ENCODE measurements around the gene UHRF1.
"Not testable (repeated sequence)": the region's sequence is repeated elsewhere in the genome, so short reads cannot be mapped to it uniquely, and the experiment has no call there.

Gene UHRF1

DNA sequence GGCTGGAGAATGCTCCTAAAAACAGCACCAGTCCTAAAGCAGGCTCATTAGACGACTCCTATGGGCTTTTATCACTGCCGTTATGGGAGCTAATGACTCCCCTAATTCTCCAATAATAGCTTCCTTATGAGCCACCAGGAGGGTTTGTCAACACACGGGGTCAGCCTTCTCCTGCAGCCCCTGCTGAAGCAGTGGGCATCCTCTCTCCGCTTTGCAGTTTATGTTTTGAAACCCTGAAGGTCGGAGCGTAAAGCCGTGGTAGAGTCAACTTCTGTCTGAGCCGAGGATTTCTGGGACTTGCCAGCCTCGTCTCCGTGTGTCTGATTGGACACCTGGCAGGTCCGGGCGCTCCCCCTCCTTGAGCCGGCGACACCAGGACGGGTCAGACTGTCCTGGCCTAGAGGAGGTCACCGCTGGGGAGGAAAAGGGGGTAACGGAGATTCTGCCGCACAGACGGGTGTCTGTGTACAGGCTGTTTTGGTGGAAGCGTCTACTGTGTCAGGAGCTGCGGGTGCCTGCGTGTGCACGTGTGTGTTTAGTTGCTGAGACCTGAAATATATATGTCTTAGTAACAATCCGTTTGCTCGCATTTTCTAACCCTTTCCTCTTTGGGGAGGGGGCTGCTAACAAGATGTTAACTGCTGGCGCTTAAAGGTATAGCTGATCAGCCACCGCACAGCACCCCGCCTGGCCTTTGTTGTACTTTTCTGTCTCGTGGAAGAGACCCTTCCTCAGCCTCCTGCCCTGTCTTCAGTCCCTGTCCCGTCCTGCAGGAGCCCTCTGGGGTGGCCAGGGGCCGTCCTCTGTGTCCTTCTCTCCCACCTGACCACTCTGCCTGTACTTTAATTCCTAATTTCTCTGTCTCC, 61.5 kb downstream of the UHRF1 start:
- ATAC-seq: no peak
- Mint-ChIP-seq H3K9me3 (no peaks in the 10 kb centered on the region), H3K4me3 (peak overlapping the region; percentile 91), H3K27ac (peak overlapping the region; percentile 82), H3K36me3 (peaks cover 16% of the 10 kb centered on the region), H3K4me1 (peaks cover 54% of the 10 kb centered on the region), H3K27me3 (no peaks in the 10 kb centered on the region)

DNA sequence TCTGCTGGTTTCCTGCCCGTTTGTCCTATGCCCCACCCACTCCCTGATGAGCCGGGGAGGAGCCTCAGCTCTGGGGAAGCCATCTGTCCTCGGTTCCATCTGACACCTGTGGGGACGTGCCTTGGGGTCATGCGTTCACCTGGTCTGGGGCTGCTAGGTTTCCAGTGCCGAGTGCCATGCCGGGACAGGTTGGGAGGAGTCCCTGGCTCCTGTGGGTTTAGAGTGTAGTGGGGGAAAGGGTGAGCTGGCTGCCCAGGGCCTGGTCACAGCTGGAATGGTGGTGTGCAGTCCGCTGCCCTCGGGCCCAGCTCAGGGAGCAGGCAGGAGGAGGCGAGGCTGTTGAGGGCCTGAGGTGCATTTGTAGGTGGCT, 62.1 kb downstream of the UHRF1 start:
- no peak for ATAC-seq
- H3K36me3 Mint-ChIP-seq: peaks cover 20% of the 10 kb centered on the region
- no peaks in the 10 kb centered on the region for H3K9me3 Mint-ChIP-seq
- H3K4me1 Mint-ChIP-seq: peaks cover 59% of the 10 kb centered on the region
- no peaks in the 10 kb centered on the region for H3K27me3 Mint-ChIP-seq
- peak overlapping the region; percentile 82 for H3K27ac Mint-ChIP-seq
- peak overlapping the region; percentile 55 for H3K4me3 Mint-ChIP-seq

DNA sequence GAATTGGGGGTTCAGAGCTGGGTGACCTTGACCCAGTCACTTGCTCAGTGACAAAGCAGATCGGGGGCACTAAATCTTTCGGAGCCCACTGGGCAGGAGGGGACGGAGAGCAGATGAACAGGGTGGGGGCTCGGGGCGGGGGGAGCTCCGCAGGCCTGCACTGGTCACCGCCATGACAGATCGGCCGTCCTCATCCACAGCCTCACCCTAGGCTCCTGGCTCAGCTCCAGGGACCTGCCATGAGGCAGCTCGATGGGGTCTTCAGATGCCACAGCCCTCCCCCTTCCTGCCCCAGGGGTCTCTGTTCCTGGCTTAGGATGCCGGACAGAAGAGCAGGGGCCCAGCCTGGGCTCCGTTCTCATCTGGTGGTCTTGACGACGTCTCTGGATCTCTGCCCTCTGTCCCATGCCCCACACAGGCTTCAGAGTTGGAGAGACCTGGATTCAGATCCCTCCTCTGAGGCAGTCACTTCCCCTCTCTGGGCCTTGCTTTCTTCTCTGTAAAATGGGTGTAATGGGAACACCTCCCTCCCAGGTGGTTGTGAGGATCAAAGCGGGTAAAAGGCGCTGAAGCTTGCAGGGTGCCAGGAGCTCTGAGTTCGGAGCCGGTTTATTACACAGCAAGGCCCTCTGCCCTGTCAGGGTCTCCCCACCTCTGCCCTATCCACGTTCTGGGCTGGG, 62.7 kb downstream of the UHRF1 start:
- no peak for ATAC-seq
- no peaks in the 10 kb centered on the region for H3K9me3 Mint-ChIP-seq
- H3K36me3 Mint-ChIP-seq: peaks cover 25% of the 10 kb centered on the region
- peak overlapping the region; percentile 48 for H3K4me3 Mint-ChIP-seq
- peaks cover 64% of the 10 kb centered on the region for H3K4me1 Mint-ChIP-seq
- peak overlapping the region; percentile 82 for H3K27ac Mint-ChIP-seq
- H3K27me3 Mint-ChIP-seq: no peaks in the 10 kb centered on the region

- H3K4me3 Mint-ChIP-seq: no peak overlapping the region
- no peak overlapping the region for H3K27ac Mint-ChIP-seq
- H3K4me1 Mint-ChIP-seq: peaks cover 71% of the 10 kb centered on the region
These were observed 63.4 kb downstream of the UHRF1 start for GRCh38 chr19:4972509-4973230.

DNA sequence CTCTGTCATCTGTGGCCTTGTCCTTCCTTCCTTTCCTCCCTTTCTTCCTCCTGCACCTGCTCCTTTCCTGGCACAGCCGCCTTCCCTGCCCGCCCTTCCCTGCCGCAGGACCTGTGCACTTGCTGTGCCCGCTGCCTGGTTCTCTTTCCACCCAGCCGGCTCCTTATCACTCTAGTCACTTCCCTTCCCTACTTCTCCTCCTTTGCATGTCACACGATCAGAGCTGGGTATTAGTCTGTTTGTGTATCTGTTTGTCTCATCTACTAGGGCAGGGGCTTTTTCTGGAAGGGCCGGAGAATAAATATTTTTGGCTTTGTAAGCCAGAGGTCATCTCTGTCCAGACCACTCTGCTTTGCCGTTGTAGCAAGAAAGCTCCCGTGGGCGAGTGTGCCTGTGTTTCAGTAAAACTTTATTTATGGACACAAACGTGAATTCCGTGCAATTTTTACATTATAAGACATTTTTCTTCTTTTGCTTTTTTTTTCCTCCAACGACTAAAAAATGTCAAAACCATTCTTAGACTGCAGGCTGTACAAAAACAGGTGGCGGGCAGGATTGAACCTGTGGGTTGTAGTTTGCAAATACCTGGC, 65.7 kb downstream of the UHRF1 start:
- ATAC-seq: no peak
- Mint-ChIP-seq H3K27ac (no peak overlapping the region), H3K9me3 (no peaks in the 10 kb centered on the region), H3K4me1 (peaks cover 80% of the 10 kb centered on the region), H3K36me3 (peaks cover 37% of the 10 kb centered on the region), H3K27me3 (no peaks in the 10 kb centered on the region), H3K4me3 (no peak overlapping the region)

More at GRCh38 chr19:4972509-4973230, 63.4 kb downstream of the UHRF1 start:
- no peaks in the 10 kb centered on the region for H3K27me3 Mint-ChIP-seq
- H3K36me3 Mint-ChIP-seq: peaks cover 32% of the 10 kb centered on the region
- ATAC-seq: no peak
- no peaks in the 10 kb centered on the region for H3K9me3 Mint-ChIP-seq

- H3K4me3 Mint-ChIP-seq, ATAC-seq, H3K9me3 Mint-ChIP-seq, H3K27me3 Mint-ChIP-seq, H3K27ac Mint-ChIP-seq: not testable (repeated sequence)
- Mint-ChIP-seq H3K36me3 (peaks cover 37% of the 10 kb centered on the region), H3K4me1 (peaks cover 80% of the 10 kb centered on the region)
These were observed 66.3 kb downstream of the UHRF1 start for GRCh38 chr19:4975601-4976000.

DNA sequence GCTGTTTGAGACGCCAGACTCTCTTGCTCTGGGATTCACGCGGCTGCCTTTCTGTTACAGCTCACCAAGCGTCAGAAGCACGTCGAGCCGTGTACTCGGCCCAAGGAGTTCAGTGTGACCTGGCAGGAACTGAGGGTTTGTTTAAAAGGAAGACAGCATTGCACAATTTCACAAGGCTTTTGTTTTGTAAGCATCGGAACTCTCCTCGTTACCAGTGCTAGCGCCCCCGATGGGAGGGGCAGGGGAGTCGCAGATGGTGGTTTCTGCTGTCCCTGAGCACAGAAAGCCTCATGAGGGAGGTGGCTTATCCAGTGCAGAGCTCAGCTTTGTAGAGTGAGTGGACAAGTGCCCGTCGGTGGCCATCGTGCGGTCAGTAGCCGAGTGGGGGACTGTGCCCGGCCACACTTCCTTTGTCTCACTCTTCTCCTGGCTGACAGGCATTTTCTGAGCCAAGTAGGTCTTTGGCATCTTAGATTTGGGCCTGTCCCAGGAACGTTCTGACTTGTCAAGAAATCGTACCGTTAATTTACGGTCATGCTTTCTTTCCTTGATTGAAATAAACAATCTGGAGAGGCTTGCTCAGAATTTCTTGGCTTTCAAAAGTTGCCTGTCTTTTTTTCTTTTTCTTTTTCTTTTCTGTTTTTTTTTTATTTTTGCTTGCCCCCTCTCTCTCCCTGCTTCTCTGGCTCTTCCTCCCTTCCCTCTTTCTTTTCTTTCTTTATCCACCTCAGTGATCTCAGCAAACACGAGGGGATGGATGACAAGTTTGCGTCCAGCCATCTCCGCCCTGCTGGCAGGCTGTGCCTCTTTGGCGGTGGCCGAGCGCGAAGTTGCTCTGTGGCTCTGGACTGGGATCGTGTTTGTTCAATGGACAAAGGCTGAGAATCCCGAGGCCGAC, 67.3 kb downstream of the UHRF1 start:
- Mint-ChIP-seq H3K9me3 (no peaks in the 10 kb centered on the region), H3K4me3 (peak overlapping the region; percentile 67), H3K27ac (peak overlapping the region; percentile 59), H3K36me3 (peaks cover 33% of the 10 kb centered on the region), H3K4me1 (peaks cover 80% of the 10 kb centered on the region), H3K27me3 (no peaks in the 10 kb centered on the region)
- no peak for ATAC-seq

- Mint-ChIP-seq H3K27me3 (no peaks in the 10 kb centered on the region), H3K9me3 (no peaks in the 10 kb centered on the region), H3K36me3 (peaks cover 35% of the 10 kb centered on the region), H3K4me3 (peak overlapping the region; percentile 67), H3K4me1 (peaks cover 79% of the 10 kb centered on the region), H3K27ac (peak overlapping the region; percentile 59)
- peak; percentile 70 for ATAC-seq
These were observed 68.2 kb downstream of the UHRF1 start for GRCh38 chr19:4977299-4978174.

GRCh38 chr19:4979211-4979807, 70.0 kb downstream of the UHRF1 start:
- Mint-ChIP-seq H3K36me3 (peaks cover 35% of the 10 kb centered on the region), H3K27me3 (no peaks in the 10 kb centered on the region), H3K9me3 (no peaks in the 10 kb centered on the region), H3K4me1 (peaks cover 84% of the 10 kb centered on the region), H3K27ac (no peak overlapping the region), H3K4me3 (no peak overlapping the region)
- ATAC-seq: no peak

- no peak overlapping the region for H3K27ac Mint-ChIP-seq
- no peak for ATAC-seq
- no peak overlapping the region for H3K4me3 Mint-ChIP-seq
- no peaks in the 10 kb centered on the region for H3K27me3 Mint-ChIP-seq
- no peaks in the 10 kb centered on the region for H3K9me3 Mint-ChIP-seq
- peaks cover 82% of the 10 kb centered on the region for H3K4me1 Mint-ChIP-seq
- peaks cover 28% of the 10 kb centered on the region for H3K36me3 Mint-ChIP-seq
These were observed 70.8 kb downstream of the UHRF1 start for GRCh38 chr19:4980067-4980466.

DNA sequence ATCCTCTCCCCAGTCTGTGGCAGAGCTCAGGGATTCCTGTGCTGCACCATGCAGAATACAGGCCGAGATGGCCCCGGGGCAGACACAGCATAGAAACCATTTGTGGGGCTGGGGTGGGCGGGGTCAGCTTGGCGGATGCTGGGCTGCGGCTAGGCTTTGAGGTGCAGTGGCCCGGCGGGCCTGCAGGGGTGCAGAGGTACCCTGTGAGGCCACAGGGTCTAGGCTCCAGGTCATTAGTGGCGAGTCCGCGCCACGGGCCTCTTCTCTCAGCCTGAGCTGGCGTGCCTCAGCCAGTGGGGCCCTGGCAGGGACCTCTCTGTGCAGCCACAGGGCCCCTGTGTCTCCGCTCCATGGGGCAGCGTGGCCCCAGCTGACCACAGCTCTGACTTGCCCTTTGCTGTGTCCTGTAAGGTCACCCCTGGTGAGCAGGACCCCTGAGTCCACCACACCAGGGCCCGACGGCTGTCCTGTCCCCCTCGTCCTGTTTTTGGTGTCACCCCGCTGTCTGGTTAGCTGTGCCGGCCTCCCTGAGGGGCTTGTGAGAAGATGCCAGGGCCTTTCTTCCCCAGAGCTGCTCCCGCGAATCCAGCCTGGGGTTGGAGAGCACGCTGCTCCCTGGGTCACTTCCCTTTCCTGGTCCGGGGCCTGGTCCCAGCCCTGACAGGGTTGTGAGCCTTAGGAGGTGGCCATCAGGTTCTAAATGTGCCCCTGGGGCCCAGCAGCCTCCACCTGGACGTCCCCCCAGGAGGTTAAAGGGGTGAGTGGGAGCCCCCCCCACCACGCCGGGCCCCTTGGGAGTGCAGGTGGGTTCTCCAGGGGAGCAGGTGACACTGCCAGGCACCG, 71.8 kb downstream of the UHRF1 start:
- no peaks in the 10 kb centered on the region for H3K9me3 Mint-ChIP-seq
- no peak for ATAC-seq

GRCh38 chr19:4981681-4981958, 72.3 kb downstream of the UHRF1 start:
- peak overlapping the region; percentile 37 for H3K27ac Mint-ChIP-seq

More for the DNA sequence above, 71.8 kb downstream of the UHRF1 start:
- no peaks in the 10 kb centered on the region for H3K27me3 Mint-ChIP-seq
- peak overlapping the region; percentile 37 for H3K27ac Mint-ChIP-seq
- H3K4me3 Mint-ChIP-seq: no peak overlapping the region
- peaks cover 86% of the 10 kb centered on the region for H3K4me1 Mint-ChIP-seq
- H3K36me3 Mint-ChIP-seq: peaks cover 25% of the 10 kb centered on the region

More at GRCh38 chr19:4981681-4981958, 72.3 kb downstream of the UHRF1 start:
- H3K4me3 Mint-ChIP-seq: peak overlapping the region; percentile 23
- peak; percentile 79 for ATAC-seq
- H3K9me3 Mint-ChIP-seq: no peaks in the 10 kb centered on the region
- H3K36me3 Mint-ChIP-seq: peaks cover 24% of the 10 kb centered on the region
- H3K27me3 Mint-ChIP-seq: no peaks in the 10 kb centered on the region
- H3K4me1 Mint-ChIP-seq: peaks cover 85% of the 10 kb centered on the region
